OCI-LY1 (cell line): ENCODE measurements around the gene POLR2I.

Experiments
- EZH2 ChIP-seq: fragments of 200-600 bp; sonication (generic), shearing (Covaris generic); IDR thresholded peaks from 2 replicates; pipeline ENCODE4 v1.8.0; 2017; ENCODE audit warnings: borderline replicate concordance, mixed run types, mild to moderate bottlenecking, antibody characterized with exemption, low read length, moderate library complexity, mixed read lengths
- TF ChIP-seq, protein P1 (sequence below): fragments of 200-600 bp; sonication (generic), shearing (Covaris generic); IDR thresholded peaks from 2 replicates; pipeline ENCODE4 v1.5.1; 2017; ENCODE audit warnings: mild to moderate bottlenecking, antibody characterized with exemption, low read length, moderate library complexity, mixed read lengths

DNA sequence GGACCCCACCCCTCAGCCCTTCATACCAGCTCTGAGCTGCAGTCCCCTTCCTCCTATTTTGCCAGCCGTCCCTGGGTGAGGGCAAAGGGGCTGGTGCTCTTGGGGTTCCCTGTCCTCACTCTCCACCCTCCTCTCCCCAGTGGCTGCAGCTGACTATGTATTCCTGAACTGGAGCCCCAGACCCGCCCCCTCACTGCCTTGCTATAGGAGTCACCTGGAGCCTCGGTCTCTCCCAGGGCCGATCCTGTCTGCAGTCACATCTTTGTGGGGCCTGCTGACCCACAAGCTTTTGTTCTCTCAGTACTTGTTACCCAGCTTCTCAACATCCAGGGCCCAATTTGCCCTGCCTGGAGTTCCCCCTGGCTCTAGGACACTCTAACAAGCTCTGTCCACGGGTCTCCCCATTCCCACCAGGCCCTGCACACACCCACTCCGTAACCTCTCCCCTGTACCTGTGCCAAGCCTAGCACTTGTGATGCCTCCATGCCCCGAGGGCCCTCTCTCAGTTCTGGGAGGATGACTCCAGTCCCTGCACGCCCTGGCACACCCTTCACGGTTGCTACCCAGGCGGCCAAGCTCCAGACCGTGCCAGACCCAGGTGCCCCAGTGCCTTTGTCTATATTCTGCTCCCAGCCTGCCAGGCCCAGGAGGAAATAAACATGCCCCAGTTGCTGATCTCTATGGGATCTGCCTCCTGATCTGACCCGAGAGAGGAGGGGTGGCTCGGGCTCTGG, 35.2 kb upstream of the POLR2I start:
- TF ChIP-seq EZH2, result no peak
- TF ChIP-seq, protein P1, sequence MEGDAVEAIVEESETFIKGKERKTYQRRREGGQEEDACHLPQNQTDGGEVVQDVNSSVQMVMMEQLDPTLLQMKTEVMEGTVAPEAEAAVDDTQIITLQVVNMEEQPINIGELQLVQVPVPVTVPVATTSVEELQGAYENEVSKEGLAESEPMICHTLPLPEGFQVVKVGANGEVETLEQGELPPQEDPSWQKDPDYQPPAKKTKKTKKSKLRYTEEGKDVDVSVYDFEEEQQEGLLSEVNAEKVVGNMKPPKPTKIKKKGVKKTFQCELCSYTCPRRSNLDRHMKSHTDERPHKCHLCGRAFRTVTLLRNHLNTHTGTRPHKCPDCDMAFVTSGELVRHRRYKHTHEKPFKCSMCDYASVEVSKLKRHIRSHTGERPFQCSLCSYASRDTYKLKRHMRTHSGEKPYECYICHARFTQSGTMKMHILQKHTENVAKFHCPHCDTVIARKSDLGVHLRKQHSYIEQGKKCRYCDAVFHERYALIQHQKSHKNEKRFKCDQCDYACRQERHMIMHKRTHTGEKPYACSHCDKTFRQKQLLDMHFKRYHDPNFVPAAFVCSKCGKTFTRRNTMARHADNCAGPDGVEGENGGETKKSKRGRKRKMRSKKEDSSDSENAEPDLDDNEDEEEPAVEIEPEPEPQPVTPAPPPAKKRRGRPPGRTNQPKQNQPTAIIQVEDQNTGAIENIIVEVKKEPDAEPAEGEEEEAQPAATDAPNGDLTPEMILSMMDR, result no peak
